ENCODE data around the gene LIMS3.
"Not testable (repeated sequence)": the region's sequence is repeated elsewhere in the genome, so short reads cannot be mapped to it uniquely, and the experiment has no call there.

- TF ChIP-seq CTCF (IDR thresholded peaks at IDR 0.05; ENCODE audit: poor library complexity, severe bottlenecking); TAF1 (IDR thresholded peaks at IDR 0.05; ENCODE audit: low read depth); EZH2 (IDR thresholded peaks at IDR 0.05; ENCODE audit: borderline replicate concordance, insufficient read depth, low read length, poor library complexity, severe bottlenecking); SMC3 (conservative IDR thresholded peaks at IDR 0.05; ENCODE audit: poor library complexity); RAD21 (conservative IDR thresholded peaks at IDR 0.05); EP300 (conservative IDR thresholded peaks at IDR 0.05; ENCODE audit: poor library complexity, severe bottlenecking); REST (IDR thresholded peaks at IDR 0.05; ENCODE audit: borderline replicate concordance): not testable (repeated sequence)
These were observed 73.2 kb downstream of the LIMS3 start for GRCh38 chr2:109971710-109972109.

Data from neural cell (in vitro differentiated cells).